NOMO-1 treated with DMSO at 0.1 percent for 48 hours (cell line): ENCODE data around the gene TMEM44.

ENCODE experiments used
- DNase-seq: peaks from one replicate; lab custom pipeline; 2025; ENCODE audit not compliant: unreplicated experiment; lab: John Stamatoyannopoulos, UW

Gene TMEM44

GRCh38 chr3:194582196-194582905 is 50.9 kb downstream of the TMEM44 start:
- DNase-seq: no peak

GRCh38 chr3:194579091-194579606 is 54.1 kb downstream of the TMEM44 start:
- DNase-seq: no peak

- DNase-seq: peak; percentile 85
These were observed 55.0 kb downstream of the TMEM44 start for GRCh38 chr3:194577986-194578905.

GRCh38 chr3:194575484-194576210 is 57.6 kb downstream of the TMEM44 start:
- DNase-seq: peak; percentile 94

GRCh38 chr3:194574639-194575483 is 58.4 kb downstream of the TMEM44 start:
- no peak for DNase-seq

- peak; percentile 80 for DNase-seq
These were observed 59.4 kb downstream of the TMEM44 start for GRCh38 chr3:194573680-194574437.

- no peak for DNase-seq
These were observed 60.2 kb downstream of the TMEM44 start for GRCh38 chr3:194572944-194573491.

- DNase-seq: no peak
These were observed 61.0 kb downstream of the TMEM44 start for GRCh38 chr3:194572143-194572789.

- DNase-seq: peak; percentile 42
These were observed 61.6 kb downstream of the TMEM44 start for GRCh38 chr3:194571491-194572142.

- DNase-seq: no peak
These were observed 62.3 kb downstream of the TMEM44 start for GRCh38 chr3:194570898-194571297.

GRCh38 chr3:194570235-194570634 is 63.0 kb downstream of the TMEM44 start:
- peak; percentile 89 for DNase-seq

GRCh38 chr3:194569252-194569651 is 64.0 kb downstream of the TMEM44 start:
- no peak for DNase-seq

GRCh38 chr3:194565597-194566190 is 67.5 kb downstream of the TMEM44 start:
- no peak for DNase-seq

GRCh38 chr3:194562986-194563385 is 70.2 kb downstream of the TMEM44 start:
- no peak for DNase-seq

- peak; percentile 54 for DNase-seq
These were observed 71.8 kb downstream of the TMEM44 start for GRCh38 chr3:194561306-194561974.

- DNase-seq: no peak
These were observed 73.2 kb downstream of the TMEM44 start for GRCh38 chr3:194560047-194560446.

GRCh38 chr3:194559530-194559929 is 73.7 kb downstream of the TMEM44 start:
- DNase-seq: no peak
